Adrenal gland (tissue), 12 donors: ENCODE results near the gene TMEM61. TPM values are rescaled to one million over a fixed set of nuclear protein-coding genes. Genes with fewer than 3 reads are reported as not detected.

Experiments used
- DNase-seq, 7 donors: peaks; one replicate each; pipeline ENCODE4 v3.0.0-alpha.2; 2019 to 2020
- H3K27ac ChIP-seq, 5 donors: fragments of 200-600 bp; sonication (generic) in 4 of 5; 1 replicate in 3 of 5; 2 replicates in 2 of 5; pipeline versions ENCODE4 v1.5.1 to v1.8.0; 2016 to 2020; ENCODE audit warnings: mild to moderate bottlenecking in 1 of 5
- H3K27me3 ChIP-seq: fragments of 200-600 bp; 2 replicates; pipeline ENCODE4 v1.8.0; 2021
- H3K36me3 ChIP-seq, 2 donors: fragments of 200-600 bp; replicated peaks in 1 of 2; 1 replicate in 1 of 2; 2 replicates in 1 of 2; pipeline versions ENCODE4 v1.5.1 to v1.8.0; 2018 to 2022
- H3K4me1 ChIP-seq, 2 donors: fragments of 200-600 bp; replicated peaks in 1 of 2; 1 replicate in 1 of 2; 2 replicates in 1 of 2; pipeline versions ENCODE4 v1.5.1 to v1.8.0; 2018 to 2021
- H3K4me3 ChIP-seq, 4 donors: fragments of 200-600 bp; sonication (generic) in 3 of 4; one replicate each; pipeline ENCODE4 v1.5.1; 2016 to 2018
- H3K9me3 ChIP-seq, 3 donors: fragments of 200-600 bp; sonication (generic) in 1 of 3; replicated peaks in 1 of 3; 1 replicate in 2 of 3; 2 replicates in 1 of 3; pipeline versions ENCODE4 v1.5.1 to v1.8.0; 2016 to 2021
- CTCF ChIP-seq, 6 experiments: fragments of 450-650 bp in 4 of 6; fragments of 200-600 bp in 2 of 6; sonication (generic) in 1 of 6; IDR thresholded peaks; 1 replicate in 5 of 6; 2 replicates in 1 of 6; pipeline versions ENCODE4 v1.5.1 to v1.8.0; 2016 to 2021; ENCODE audit warnings: antibody characterized with exemption in 6 of 6, mild to moderate bottlenecking in 2 of 6, moderate library complexity in 1 of 6
- POLR2A ChIP-seq, 2 donors: fragments of 450-650 bp; IDR thresholded peaks; one replicate each; pipeline ENCODE4 v1.6.1; 2017; ENCODE audit warnings: antibody characterized with exemption in 2 of 2, mild to moderate bottlenecking in 2 of 2, moderate library complexity in 1 of 2
- WGBS, 4 donors: extraction: QIAGEN DNeasy Blood & Tissue Kit in 2 of 4; methylation state at CpG; one replicate each; pipeline versions ENCODE4 v1.1.5 to v1.1.7; 2013 to 2017; 5-methylcytosine and 5-hydroxymethylcytosine counted together
- intact Hi-C, 2 donors: fragments of 100-400 bp; cut with DNase I; formaldehyde crosslinking; loops; one replicate each; pipeline versions ENCODE4 v1.14.1 to v1.15.0; 2022 to 2023
- polyA plus RNA-seq, 3 donors: library from polyadenylated mRNA; stranded (reverse); fragments of 200-250 nt in 2 of 3; fragments of 350-450 nt in 1 of 3; fragmentation: Illumina TruSeq in 1 of 3; extraction: RNeasy Lipid Tissue Mini Kit (QIAGEN cat#74804) in 1 of 3; gene quantifications; one replicate each; pipeline ENCODE4 v1.2.3, GENCODE V29; 2013 to 2014
- total RNA-seq, 9 donors: library from RNA; depleted of rRNA in 4 of 9; stranded (reverse); fragments of >200 nt in 4 of 9; fragments of 120-200 nt in 1 of 9; fragmentation: NEBNext Ultra II Directional in 1 of 9; extraction: Animal tissue kit (Norgen Biotek cat#: 25700) in 1 of 9; gene quantifications; one replicate each; pipeline versions ENCODE4 v1.1.0 to v1.2.4, GENCODE V29; 2013 to 2023
- donor health status: healthy with polysubstance abuse.
- donor health status: Bipolar disorder and iron deficiency.
- donor health status: DM: yes; HTN: yes; CAD: no.
- donor health status: DM: no; HTN: no; CAD: no.
- donor health status: DM: no; HTN: no; CAD: no.
- donor health status: DM: yes; HTN: yes; CAD: no.

TMEM61 gene
- total and polyA plus RNA-seq, 12 donors: 2.2 to 20.9 (median 7.3) TPM

GRCh38 chr1:55038552-55038838 lies 58.1 kb downstream of the TMEM61 start:
- H3K36me3 ChIP-seq: no peaks in the 10 kb centered on the region
- H3K4me1 ChIP-seq: peaks cover 0 to 5% of the 10 kb centered on the region in 2 donors
- TF ChIP-seq CTCF (IDR thresholded peaks at IDR 0.05) (no peak), POLR2A (IDR thresholded peaks at IDR 0.05) (no peak)
- no peak overlapping the region for H3K4me3 ChIP-seq
- DNase-seq: no peak
- H3K9me3 ChIP-seq: no peaks in the 10 kb centered on the region
- intact Hi-C loops: no loop called here
- peaks cover 51% of the 10 kb centered on the region for H3K27me3 ChIP-seq
- H3K27ac ChIP-seq: no peak overlapping the region
- WGBS, 4 donors: 49 to 90% (median 73%) methylated on average over 3 of the region's 3 CpGs

- Histone ChIP-seq H3K27ac (no peak overlapping the region), H3K4me3 (no peak overlapping the region)
- WGBS, 4 donors: 36 to 58% (median 47%) methylated on average over 6 to 9 of the region's 9 CpGs
These were observed 58.5 kb downstream of the TMEM61 start for GRCh38 chr1:55038974-55039341.

GRCh38 chr1:55039342-55040082 lies 59.1 kb downstream of the TMEM61 start, which contains the start of gene PCSK9:
Gene PCSK9 (plus strand): TSS chr1:55039548. CDS start chr1:55039838, 290 bp downstream.
- 0 to 4% (median 3%) methylated on average over 5 to 67 of the region's 67 CpGs for WGBS, 4 donors
- intact Hi-C loops: no loop called here
- no peaks in the 10 kb centered on the region for H3K9me3 ChIP-seq
- peaks cover 0 to 5% of the 10 kb centered on the region in 2 donors for H3K4me1 ChIP-seq
- no peaks in the 10 kb centered on the region for H3K36me3 ChIP-seq
- no peak within 1 kb of the TSS for H3K4me3 ChIP-seq
- no peak for DNase-seq
- TF ChIP-seq CTCF (IDR thresholded peaks at IDR 0.05) (no peak), POLR2A (IDR thresholded peaks at IDR 0.05) (no peak)
- no peak within 1 kb of the TSS for H3K27ac ChIP-seq
- peaks cover 45% of the 10 kb centered on the region for H3K27me3 ChIP-seq

More at GRCh38 chr1:55038974-55039341, 58.5 kb downstream of the TMEM61 start:
- no peak for DNase-seq
- peaks cover 46% of the 10 kb centered on the region for H3K27me3 ChIP-seq
- no peaks in the 10 kb centered on the region for H3K9me3 ChIP-seq
- H3K4me1 ChIP-seq: peaks cover 0 to 5% of the 10 kb centered on the region in 2 donors
- TF ChIP-seq CTCF (IDR thresholded peaks at IDR 0.05) (no peak), POLR2A (IDR thresholded peaks at IDR 0.05) (no peak)
- H3K36me3 ChIP-seq: no peaks in the 10 kb centered on the region
- intact Hi-C loops: no loop called here

- H3K36me3 ChIP-seq: no peaks in the 10 kb centered on the region
- no peaks in the 10 kb centered on the region for H3K9me3 ChIP-seq
- no peak overlapping the region for H3K4me3 ChIP-seq
- peaks cover 38% of the 10 kb centered on the region for H3K27me3 ChIP-seq
- 16 to 41% (median 28%) methylated on average over 27 to 49 of the region's 49 CpGs for WGBS, 4 donors
- intact Hi-C loops: no loop called here
- H3K4me1 ChIP-seq: peaks cover 0 to 5% of the 10 kb centered on the region in 2 donors
- no peak for TF ChIP-seq CTCF (IDR thresholded peaks at IDR 0.05)
- TF ChIP-seq POLR2A (IDR thresholded peaks at IDR 0.05): no peak
- no peak for DNase-seq
- no peak overlapping the region for H3K27ac ChIP-seq
These were observed 59.9 kb downstream of the TMEM61 start for GRCh38 chr1:55040083-55040932.
